Adrenal gland (tissue), 12 donors: ENCODE measurements around the gene MMEL1. TPM values are rescaled to one million over a fixed set of nuclear protein-coding genes. Genes with fewer than 3 reads are reported as not detected.
"Not testable (repeated sequence)": the region's sequence is repeated elsewhere in the genome, so short reads cannot be mapped to it uniquely, and the experiment has no call there.

Experiments
- DNase-seq, 7 donors: peaks; one replicate each; pipeline ENCODE4 v3.0.0-alpha.2; 2019 to 2020
- H3K27ac ChIP-seq, 5 donors: fragments of 200-600 bp; sonication (generic) in 4 of 5; 1 replicate in 3 of 5; 2 replicates in 2 of 5; pipeline versions ENCODE4 v1.5.1 to v1.8.0; 2016 to 2020; ENCODE audit warnings: mild to moderate bottlenecking in 1 of 5
- H3K27me3 ChIP-seq: fragments of 200-600 bp; 2 replicates; pipeline ENCODE4 v1.8.0; 2021
- H3K36me3 ChIP-seq, 2 donors: fragments of 200-600 bp; replicated peaks in 1 of 2; 1 replicate in 1 of 2; 2 replicates in 1 of 2; pipeline versions ENCODE4 v1.5.1 to v1.8.0; 2018 to 2022
- H3K4me1 ChIP-seq, 2 donors: fragments of 200-600 bp; replicated peaks in 1 of 2; 1 replicate in 1 of 2; 2 replicates in 1 of 2; pipeline versions ENCODE4 v1.5.1 to v1.8.0; 2018 to 2021
- H3K4me3 ChIP-seq, 4 donors: fragments of 200-600 bp; sonication (generic) in 3 of 4; one replicate each; pipeline ENCODE4 v1.5.1; 2016 to 2018
- H3K9me3 ChIP-seq, 3 donors: fragments of 200-600 bp; sonication (generic) in 1 of 3; replicated peaks in 1 of 3; 1 replicate in 2 of 3; 2 replicates in 1 of 3; pipeline versions ENCODE4 v1.5.1 to v1.8.0; 2016 to 2021
- POLR2A ChIP-seq, 2 donors: fragments of 450-650 bp; IDR thresholded peaks; one replicate each; pipeline ENCODE4 v1.6.1; 2017; ENCODE audit warnings: antibody characterized with exemption in 2 of 2, mild to moderate bottlenecking in 2 of 2, moderate library complexity in 1 of 2
- WGBS, 4 donors: extraction: QIAGEN DNeasy Blood & Tissue Kit in 2 of 4; methylation state at CpG; one replicate each; pipeline versions ENCODE4 v1.1.5 to v1.1.7; 2013 to 2017; 5-methylcytosine and 5-hydroxymethylcytosine counted together
- intact Hi-C, 2 donors: fragments of 100-400 bp; cut with DNase I; formaldehyde crosslinking; loops; one replicate each; pipeline versions ENCODE4 v1.14.1 to v1.15.0; 2022 to 2023
- polyA plus RNA-seq, 3 donors: library from polyadenylated mRNA; stranded (reverse); fragments of 200-250 nt in 2 of 3; fragments of 350-450 nt in 1 of 3; fragmentation: Illumina TruSeq in 1 of 3; extraction: RNeasy Lipid Tissue Mini Kit (QIAGEN cat#74804) in 1 of 3; gene quantifications; one replicate each; pipeline ENCODE4 v1.2.3, GENCODE V29; 2013 to 2014
- total RNA-seq, 9 donors: library from RNA; depleted of rRNA in 4 of 9; stranded (reverse); fragments of >200 nt in 4 of 9; fragments of 120-200 nt in 1 of 9; fragmentation: NEBNext Ultra II Directional in 1 of 9; extraction: Animal tissue kit (Norgen Biotek cat#: 25700) in 1 of 9; gene quantifications; one replicate each; pipeline versions ENCODE4 v1.1.0 to v1.2.4, GENCODE V29; 2013 to 2023
- TF ChIP-seq, protein P1 (sequence below), 6 experiments: fragments of 450-650 bp in 4 of 6; fragments of 200-600 bp in 2 of 6; sonication (generic) in 1 of 6; IDR thresholded peaks; 1 replicate in 5 of 6; 2 replicates in 1 of 6; pipeline versions ENCODE4 v1.5.1 to v1.8.0; 2016 to 2021; ENCODE audit warnings: antibody characterized with exemption in 6 of 6, mild to moderate bottlenecking in 2 of 6, moderate library complexity in 1 of 6
- donor health status: healthy with polysubstance abuse.
- donor health status: Bipolar disorder and iron deficiency.
- donor health status: DM: yes; HTN: yes; CAD: no.
- donor health status: DM: no; HTN: no; CAD: no.
- donor health status: DM: no; HTN: no; CAD: no.
- donor health status: DM: yes; HTN: yes; CAD: no.

The MMEL1 gene
- total and polyA plus RNA-seq, 12 donors: 0.30 to 8.2 (median 2.6) TPM

DNA sequence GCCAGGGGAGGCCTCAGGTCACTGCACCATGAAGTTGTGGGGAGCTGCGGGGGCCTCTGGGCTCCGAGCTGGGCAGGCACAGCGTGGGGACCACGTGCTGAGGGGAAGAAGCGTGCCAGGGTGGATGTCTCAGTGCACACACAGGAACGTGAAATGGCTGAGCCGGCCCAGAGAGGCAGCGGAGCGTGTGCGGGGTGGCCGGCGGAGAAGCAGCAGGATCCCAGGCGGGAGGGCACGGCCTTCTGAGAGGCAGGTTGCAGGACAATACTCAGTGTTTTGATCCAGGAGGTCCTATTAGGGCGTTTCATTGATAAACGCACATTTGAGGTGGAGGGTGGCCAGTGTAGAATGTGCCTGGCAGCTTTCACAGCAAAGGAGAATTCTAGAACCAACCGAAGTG lies 63.8 kb downstream of the MMEL1 start:
- Histone ChIP-seq H3K36me3 (no peaks in the 10 kb centered on the region), H3K4me3 (no peak overlapping the region), H3K4me1 (no peaks in the 10 kb centered on the region), H3K9me3 (no peaks in the 10 kb centered on the region), H3K27me3 (no peaks in the 10 kb centered on the region), H3K27ac (no peak overlapping the region)
- intact Hi-C loops: no loop called here
- DNase-seq: no peak
- TF ChIP-seq POLR2A (IDR thresholded peaks at IDR 0.05): no peak
- TF ChIP-seq, protein P1, sequence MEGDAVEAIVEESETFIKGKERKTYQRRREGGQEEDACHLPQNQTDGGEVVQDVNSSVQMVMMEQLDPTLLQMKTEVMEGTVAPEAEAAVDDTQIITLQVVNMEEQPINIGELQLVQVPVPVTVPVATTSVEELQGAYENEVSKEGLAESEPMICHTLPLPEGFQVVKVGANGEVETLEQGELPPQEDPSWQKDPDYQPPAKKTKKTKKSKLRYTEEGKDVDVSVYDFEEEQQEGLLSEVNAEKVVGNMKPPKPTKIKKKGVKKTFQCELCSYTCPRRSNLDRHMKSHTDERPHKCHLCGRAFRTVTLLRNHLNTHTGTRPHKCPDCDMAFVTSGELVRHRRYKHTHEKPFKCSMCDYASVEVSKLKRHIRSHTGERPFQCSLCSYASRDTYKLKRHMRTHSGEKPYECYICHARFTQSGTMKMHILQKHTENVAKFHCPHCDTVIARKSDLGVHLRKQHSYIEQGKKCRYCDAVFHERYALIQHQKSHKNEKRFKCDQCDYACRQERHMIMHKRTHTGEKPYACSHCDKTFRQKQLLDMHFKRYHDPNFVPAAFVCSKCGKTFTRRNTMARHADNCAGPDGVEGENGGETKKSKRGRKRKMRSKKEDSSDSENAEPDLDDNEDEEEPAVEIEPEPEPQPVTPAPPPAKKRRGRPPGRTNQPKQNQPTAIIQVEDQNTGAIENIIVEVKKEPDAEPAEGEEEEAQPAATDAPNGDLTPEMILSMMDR (IDR thresholded peaks at IDR 0.05): no peak
- WGBS, 4 donors: 75 to 90% (median 83%) methylated on average over 10 to 17 of the region's 17 CpGs

DNA sequence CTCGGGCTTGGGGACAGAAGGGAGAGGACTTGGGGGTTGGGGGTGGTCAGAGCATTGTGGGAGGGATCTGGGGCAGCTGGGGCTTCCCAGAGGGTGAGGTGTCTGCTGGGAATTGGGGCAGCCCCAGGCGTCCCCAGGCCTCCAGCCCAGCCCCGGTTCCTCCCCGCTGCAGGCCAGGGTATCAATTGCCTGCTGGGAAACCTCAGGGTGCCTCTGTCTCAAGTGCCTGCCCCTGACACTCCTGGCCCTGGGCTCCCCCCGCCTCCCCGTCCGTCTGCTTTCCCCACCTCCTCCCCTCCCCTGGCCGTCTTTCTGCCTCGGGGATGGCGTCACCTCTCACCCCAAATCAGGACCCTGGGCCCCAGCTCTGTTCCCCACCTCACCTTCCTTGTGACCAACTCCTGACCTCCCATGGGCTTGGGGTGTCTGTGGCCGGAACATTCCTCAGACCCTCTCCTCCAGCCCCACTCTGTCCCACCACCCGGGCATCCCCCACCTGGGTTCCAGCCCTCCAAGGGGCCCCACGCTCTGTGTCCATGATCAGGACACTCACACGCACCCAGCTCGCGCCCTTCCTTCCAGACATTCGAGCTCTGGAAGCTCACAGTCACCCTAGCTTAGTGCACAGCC lies 64.5 kb downstream of the MMEL1 start:
- H3K27me3 ChIP-seq: not testable (repeated sequence)
- 30 to 39% (median 32%) methylated on average over 7 to 9 of the region's 17 CpGs; no CpG with 5 or more reads in 1 of the 4 donors for WGBS, 4 donors

DNA sequence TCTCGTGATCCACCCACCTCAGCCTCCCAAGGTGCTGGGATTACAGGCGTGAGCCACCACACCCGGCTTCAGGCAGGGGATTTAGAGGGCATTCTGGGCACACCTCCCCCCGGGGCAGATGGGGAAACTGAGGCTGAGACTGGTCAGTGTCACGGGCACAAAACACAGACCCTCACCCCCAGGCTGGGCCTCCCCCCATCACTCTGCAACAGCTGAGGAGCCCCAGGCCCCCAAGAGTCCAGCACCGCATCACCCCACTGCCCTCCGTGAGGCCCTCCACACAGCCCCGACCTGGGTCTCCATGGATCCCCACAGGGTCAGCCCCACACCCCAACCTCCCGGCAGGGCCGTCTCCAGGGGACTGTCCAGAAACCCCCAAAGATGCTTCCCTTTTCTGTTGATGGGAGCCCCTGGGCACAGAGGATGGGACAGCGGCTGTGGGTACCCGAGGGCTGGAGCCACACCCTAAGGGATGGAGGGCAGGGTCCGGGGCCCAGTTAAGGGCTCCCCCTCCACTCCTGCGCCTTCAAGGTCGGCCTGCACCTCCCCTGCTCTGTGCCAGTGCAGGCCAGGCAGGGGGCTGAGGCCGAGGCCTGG lies 65.6 kb downstream of the MMEL1 start:
- H3K4me3 ChIP-seq: no peak overlapping the region
- 71 to 89% (median 73%) methylated on average over 4 to 16 of the region's 16 CpGs for WGBS, 4 donors
- H3K36me3 ChIP-seq: no peaks in the 10 kb centered on the region
- H3K27ac ChIP-seq: no peak overlapping the region
- no peaks in the 10 kb centered on the region for H3K27me3 ChIP-seq
- no peaks in the 10 kb centered on the region for H3K4me1 ChIP-seq
- intact Hi-C loops: no loop called here
- no peak for DNase-seq
- no peaks in the 10 kb centered on the region for H3K9me3 ChIP-seq
- TF ChIP-seq POLR2A (IDR thresholded peaks at IDR 0.05): no peak
- TF ChIP-seq, protein P1 (IDR thresholded peaks at IDR 0.05): no peak

More for the DNA sequence above, 64.5 kb downstream of the MMEL1 start:
- H3K36me3 ChIP-seq, H3K4me3 ChIP-seq, H3K9me3 ChIP-seq, H3K27ac ChIP-seq, DNase-seq, intact Hi-C loops, H3K4me1 ChIP-seq: not testable (repeated sequence)

DNA sequence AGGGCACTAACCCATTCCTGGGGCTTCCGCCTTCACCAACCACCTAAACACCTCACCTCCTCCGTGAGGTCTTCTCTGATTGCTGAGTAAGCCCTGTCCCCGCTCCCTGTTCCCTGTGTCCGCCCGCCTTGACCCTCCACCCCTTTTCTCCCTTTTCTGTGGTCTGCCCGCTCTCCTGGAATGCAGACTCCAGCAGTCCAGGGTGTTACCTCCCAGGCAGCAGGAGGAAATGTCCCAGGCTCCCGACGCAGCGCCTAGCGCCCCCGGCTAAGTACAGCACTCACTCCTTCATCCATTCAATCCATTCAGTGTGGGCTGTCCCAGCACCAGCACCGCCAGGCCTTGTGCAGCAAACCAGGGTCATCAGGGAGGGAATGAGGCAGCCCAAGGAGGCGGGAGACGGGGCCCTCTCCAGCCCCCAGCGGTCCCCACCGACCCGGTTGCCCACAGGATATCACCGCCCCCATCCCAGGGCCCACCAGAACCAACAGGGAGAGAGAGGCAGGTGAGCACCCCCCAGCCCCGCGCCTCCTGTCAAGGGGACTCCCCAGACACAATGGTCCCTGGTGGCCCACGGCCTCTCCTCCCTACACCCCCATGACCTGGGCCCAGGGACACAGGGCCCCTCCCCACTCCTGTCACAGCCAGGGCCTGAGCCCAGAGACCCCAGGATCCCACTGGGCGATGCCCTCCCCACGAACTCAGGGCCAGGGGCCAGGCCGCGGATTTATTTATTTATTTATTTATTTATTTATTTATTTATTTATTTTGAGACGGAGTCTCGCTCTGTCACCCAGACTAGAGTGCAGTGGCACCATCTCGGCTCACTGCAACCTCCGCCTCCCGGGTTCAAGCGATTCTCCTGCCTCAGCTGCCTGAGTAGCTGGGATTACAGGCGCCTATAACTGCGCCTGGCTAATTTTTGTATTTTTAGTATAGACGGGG lies 66.4 kb downstream of the MMEL1 start:
- Histone ChIP-seq H3K27me3 (no peaks in the 10 kb centered on the region), H3K36me3 (peaks cover 0 to 6% of the 10 kb centered on the region in 2 donors), H3K9me3 (no peaks in the 10 kb centered on the region), H3K27ac (no peak overlapping the region), H3K4me3 (no peak overlapping the region), H3K4me1 (no peaks in the 10 kb centered on the region)
- intact Hi-C loops: no loop called here
- WGBS, 4 donors: 66 to 78% (median 75%) methylated on average over 25 to 34 of the region's 34 CpGs
- no peak for DNase-seq
- TF ChIP-seq POLR2A (IDR thresholded peaks at IDR 0.05): no peak
- TF ChIP-seq, protein P1 (IDR thresholded peaks at IDR 0.05): no peak
